B cell (primary cell): Measurements from ENCODE around the gene BTBD1.

ENCODE experiments used
- CTCF ChIP-seq: fragments of 200-600 bp; IDR thresholded peaks from one replicate; pipeline ENCODE4 v1.8.0; 2022; ENCODE audit warnings: antibody characterized with exemption, mild to moderate bottlenecking
- EZH2 ChIP-seq: IDR thresholded peaks from 2 replicates; pipeline ENCODE4 v1.6.1; 2012; ENCODE audit warnings: borderline replicate concordance, low read depth, mild to moderate bottlenecking, moderate library complexity, low read length; ENCODE audit not compliant: insufficient read depth, poor library complexity, severe bottlenecking

- TF ChIP-seq CTCF: no peak
- TF ChIP-seq EZH2: no peak
Measured at GRCh38 chr15:82966671-82967071, 100.4 kb downstream of the BTBD1 start.
